Inferior parietal cortex (tissue), 1 donor: ENCODE results near the gene KAZALD1.

Experiments
- DNase-seq: peaks from one replicate; pipeline ENCODE4 v3.0.0-alpha.2; 2016; ENCODE audit errors: extremely low spot score

Gene KAZALD1

DNA sequence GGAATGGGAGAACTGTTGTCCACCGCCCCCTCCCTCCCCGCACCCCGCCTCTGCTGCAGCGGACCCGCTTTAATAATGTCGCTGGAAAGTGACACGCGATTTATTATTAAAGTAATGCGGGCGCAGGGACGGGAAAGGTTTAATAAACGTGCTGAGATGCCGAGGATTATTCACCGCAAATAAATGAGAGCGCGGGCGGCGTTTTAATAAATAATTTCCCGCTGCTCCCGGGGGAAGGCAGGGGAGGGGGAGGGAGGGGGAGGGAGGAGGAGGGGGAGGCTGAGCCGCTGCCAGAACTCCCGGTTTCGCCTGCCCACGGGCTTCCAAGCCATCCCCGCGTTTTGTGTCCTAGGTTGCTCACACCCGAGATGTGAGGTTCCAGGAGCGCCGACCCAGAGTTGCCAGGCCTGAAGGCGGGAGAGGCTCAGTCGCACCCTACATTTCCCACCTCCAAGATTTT lies 5.1 kb downstream of the KAZALD1 start:
- no peak for DNase-seq

DNA sequence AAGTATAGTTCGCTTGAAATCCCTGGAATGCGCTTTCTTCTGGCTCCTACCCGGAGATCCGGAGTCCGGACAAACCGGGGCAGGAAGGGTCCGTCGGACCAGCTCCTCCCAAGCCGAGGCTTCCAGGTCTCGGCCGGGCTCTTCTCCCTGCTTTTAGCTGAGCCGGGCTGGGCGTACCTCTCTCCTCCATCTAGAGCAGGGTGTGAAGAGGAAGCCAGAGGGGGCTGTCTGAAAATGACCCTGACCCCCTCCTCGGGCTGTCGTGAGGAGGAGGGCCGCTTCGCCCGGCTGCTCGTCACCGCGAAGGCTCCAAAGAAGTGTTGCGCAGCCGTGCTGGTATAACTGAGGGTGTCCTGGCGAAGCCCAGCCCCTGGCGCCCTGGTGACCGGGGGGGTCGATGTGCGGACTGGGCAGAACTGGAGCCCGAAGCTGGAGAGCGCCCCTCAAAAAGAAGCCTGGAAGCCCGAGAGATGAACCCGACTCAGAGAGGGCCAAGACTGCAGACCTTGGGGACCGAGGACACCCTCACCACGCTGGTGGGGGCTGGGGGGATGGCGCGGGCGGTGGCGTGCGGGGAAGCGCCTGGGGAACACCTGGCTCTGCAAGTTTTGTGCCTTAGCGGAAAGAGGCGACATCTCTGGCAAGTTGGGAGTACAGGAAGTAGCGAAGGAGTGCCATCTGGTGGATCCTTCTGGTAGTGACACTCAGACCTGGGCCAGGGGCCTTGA lies 5.7 kb downstream of the KAZALD1 start:
- peak; percentile 90 for DNase-seq

DNA sequence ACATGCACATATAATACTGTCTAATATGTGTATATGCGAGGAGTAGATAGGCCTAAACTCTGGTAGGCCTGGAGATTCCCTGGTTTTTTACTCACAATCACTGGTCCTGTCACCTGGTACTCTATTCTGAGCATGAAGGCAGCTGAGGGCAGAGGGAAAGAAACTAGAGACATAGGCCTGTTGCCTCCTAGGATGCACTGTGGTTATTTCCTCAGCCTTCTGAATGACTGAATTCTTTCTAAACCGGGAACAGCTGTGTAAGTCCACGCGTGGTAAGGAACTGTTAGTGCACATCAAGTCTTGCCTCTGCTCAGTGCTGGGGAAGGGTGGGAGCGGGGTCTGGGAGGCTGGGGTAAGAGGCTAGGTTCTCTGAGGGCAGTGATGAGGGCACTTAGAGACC lies 7.7 kb downstream of the KAZALD1 start:
- DNase-seq, result no peak

DNA sequence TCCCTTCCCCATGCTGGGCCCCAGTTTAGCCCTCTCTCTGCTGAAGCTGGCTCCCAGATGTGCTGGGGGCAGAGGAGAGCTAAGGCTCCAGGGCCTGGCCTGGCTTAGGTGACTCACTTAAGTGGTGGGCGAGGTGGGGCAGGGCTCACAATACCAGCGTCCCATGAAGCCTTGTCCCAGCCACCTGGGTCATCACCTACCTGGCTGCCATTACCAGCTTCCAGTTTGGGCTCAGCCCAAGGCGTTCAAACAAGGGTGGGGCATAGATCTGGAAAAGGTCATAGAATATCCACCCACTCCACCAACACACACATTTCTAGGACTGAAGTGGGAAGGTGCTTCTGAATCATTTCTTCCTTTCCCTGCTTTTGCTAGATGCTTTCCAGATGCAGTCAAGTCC lies 8.3 kb downstream of the KAZALD1 start:
- no peak for DNase-seq

DNA sequence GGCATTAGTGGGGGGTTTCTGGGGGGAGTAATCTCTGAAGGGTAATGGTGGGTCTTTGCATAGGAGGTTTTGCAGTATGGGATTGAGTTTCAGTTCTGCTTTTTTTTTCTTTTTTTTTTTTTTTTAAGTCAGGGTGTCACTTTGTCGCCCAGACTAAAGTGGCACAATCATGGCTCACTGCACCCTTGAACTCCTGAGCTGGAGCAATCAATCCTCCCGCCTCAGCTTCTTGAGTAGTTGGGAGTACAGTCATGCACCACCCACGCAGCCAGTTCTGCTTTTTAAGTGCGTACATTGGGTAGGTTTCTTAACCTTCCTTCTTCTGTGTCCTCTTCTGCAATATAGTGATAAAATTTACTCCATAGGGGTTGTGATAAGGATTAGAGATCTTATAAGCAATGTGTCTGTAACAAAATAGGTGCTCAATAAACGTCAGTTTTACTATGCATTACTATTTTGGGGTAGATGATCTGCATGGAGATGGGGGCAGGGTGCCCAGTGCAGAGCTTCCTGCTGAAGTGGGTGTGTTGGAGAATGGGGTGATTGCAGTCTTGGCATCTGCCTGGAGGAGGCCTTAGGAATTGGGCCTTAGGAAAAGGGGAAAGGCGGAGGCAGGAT lies 9.6 kb downstream of the KAZALD1 start:
- no peak for DNase-seq

DNA sequence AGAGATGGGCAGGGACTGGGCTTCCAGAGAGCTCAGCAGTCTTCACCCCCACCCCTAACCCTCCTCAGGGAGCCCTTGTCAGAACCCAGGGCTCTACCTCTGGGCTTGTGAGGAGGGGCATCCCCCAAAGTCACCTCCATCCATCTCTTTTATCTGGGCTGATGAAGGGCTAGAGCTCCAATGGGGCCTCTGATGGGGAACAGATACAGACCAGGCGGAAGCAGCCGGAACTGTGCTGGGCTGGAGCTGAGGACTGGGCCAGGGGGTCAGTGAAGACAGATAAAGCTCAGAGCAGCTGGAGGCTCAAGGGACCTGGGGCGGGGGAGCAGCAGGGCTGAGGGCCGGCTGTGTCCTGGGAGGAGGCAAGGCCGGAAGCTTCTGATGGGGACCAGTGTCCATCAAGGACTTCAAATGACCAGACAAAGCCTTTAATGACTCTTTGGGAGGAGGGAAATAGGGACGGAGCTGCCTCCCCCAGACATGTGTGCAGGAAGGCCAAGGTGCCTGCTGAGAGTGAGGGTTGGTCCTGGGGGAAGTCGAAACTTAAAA lies 10.2 kb downstream of the KAZALD1 start:
- no peak for DNase-seq

DNA sequence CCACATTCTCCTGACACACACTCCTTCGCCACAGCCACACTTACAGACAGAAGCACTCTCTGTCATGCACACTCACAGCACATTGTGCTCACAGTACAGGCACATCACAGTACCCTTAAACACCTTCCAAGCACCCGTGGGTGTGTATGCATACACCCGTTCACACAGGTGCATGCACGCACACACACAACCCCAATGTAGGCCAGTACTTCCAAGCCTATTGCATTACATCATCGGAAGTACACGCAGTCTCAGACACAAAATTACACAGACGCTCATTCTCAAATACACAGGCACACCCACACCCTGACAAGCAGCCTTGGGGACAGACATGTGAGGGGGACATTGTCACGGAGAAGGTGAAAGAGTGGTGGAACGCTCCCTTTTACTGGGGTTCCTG lies 11.1 kb downstream of the KAZALD1 start:
- no peak for DNase-seq

DNA sequence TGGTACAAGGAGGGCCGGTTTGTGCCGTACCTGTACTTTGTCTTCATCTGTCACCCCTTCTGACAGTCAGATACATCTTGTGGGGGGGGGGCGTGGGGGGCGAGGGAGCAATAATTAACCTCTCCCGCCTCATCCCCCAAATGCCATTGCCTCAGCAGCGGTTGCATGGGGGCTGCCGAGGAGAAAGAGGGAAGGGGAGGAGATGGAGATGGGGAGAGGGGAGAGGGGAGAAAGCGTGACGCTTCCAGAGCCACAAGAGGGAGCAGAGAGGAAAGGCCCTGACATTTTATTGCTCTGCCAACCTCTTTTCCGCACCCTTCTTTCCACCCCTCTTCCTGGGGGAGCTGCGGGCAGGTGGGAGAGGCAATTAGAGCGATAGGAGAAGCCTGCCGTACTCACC lies 11.8 kb downstream of the KAZALD1 start:
- DNase-seq, result no peak

DNA sequence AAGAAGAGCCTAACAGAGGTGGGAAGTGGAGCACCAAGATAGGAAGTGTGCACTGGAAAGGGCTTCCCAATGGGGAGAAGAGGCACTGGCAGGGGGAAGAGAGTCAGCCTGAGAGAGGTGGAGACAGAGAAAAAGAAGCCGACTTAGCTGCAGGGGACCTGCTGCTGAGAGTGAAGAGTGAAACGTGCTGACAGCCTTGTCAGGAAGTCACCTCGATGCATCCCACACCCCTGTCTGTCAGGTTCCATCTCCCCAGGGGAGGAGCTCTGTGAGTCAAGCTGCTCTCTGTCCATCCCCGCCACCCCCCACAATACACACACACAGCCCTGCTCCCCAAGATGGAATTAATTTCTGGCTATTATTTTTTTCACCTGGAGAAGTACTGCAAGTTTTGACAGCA lies 14.0 kb downstream of the KAZALD1 start:
- DNase-seq, result no peak

DNA sequence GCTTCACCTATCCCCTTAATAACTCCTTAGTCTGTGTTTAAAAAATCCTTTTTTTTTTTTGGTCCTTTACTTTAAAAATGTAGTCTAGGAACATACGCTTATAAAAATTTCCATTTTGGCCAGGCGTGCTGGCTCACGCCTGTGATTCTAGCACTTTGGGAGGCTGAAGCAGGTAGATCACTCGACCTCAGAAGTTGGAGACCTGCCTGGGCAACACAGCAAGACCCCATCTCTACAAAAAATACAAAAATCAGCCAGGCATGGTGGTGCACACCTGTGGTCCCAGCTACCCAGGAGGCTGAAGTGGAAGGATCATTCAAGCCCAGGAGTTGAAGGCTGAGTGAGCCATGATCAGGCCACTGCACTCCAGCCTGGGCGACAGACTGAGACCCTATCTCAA lies 14.8 kb downstream of the KAZALD1 start:
- DNase-seq, result no peak

DNA sequence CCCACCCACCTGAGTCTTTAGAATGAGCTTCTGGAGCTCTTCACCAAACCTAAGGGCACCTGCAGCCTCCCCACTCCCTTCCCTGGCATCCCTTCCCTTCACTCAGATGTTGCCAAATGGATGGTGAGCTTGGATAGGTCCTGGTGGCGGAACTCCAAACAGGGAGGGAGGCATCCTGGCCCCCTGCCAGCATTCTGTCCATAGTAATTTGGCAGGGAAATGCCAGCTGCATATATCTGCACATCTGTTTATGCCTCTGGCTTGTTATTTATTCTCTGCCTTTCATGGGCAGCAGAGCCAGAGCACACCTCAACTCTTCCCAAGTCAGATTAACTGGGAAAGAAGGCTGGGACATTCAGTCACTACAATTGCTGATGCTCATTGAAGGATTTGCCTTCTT lies 18.1 kb downstream of the KAZALD1 start:
- DNase-seq, result no peak

DNA sequence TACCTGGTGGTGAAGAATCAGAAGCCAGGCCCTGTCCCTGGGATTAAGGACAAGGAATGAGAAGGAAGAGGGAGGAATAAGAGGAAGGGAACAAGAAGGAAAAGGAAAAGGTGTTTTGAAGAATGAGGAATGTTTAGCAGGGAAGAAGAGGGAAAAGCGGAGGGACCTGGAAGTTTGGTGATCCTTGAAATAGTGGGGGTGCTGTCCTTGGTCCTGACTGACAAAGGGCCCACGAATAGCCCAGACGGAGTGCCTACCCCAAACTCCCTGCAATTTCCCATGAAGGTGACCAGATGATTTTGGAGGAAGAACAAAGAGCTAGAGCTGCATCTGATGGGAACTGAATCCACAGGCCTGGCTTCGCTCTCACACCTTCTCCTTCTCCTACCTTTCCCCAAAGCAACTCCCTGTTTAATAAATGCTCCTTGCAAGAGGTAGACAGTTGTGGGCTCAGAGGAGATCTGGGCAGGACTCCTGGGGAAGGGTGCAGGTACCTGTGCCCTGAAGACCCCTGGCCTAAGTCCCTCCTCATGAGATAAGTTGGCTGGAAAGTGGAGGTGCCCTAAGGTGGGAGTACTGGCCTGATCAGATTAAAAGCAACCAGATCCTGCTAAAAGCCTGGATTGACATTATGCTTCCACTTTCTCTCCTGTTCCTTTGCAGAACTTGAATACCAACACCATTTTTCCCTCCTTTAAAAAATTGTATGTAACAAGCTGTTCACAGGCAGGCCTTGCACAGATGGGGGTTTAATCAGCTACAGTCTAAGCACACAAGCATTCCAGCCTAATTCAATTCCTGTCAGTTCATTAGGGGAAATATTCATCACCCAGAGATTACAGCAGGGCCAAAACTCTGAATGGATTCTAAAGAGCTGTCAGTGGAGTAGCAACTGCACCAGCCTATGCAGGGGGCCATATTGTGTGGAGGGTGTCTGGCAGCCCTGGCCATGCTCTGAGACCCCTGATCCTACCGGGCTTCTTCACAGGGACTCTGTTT lies 19.4 kb downstream of the KAZALD1 start:
- DNase-seq, result no peak

DNA sequence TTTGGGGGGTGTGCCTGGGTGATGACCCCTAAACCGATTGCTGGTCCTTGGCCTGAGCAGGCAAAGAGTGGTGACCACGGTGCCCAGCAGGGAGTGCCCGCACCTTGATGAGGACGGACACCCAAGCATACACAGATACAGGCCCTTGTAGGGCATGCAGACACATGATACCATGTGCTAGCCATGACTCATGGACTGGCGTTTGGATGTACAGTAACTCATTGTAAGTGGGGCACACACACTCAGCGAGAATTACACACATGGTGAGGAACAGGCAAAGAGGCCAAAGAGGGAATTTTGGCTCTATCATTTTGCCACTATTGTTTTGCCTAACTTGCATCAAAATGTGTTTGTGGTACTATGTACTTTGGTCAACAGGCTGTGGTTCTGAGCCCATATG lies 24.1 kb downstream of the KAZALD1 start:
- DNase-seq, result no peak

DNA sequence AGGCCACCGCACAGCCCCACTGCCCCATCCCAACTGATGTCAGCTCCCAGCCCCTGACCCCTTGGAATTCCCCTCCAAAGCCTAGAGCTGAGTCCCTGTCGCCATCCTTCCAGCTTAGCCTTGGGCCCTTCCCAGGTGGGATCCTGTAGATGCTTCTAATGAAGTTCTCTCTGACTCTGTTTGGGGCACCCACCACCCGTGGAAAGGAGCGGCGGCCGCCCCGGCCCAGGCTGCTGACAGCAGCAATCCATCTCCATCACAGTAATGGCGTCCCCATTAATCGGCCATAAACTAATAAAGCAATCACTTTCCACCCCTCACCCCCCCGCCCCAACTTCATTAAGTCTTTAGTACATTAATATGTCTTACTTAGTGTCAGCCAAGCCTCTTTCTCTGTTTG lies 25.6 kb downstream of the KAZALD1 start:
- no peak for DNase-seq

DNA sequence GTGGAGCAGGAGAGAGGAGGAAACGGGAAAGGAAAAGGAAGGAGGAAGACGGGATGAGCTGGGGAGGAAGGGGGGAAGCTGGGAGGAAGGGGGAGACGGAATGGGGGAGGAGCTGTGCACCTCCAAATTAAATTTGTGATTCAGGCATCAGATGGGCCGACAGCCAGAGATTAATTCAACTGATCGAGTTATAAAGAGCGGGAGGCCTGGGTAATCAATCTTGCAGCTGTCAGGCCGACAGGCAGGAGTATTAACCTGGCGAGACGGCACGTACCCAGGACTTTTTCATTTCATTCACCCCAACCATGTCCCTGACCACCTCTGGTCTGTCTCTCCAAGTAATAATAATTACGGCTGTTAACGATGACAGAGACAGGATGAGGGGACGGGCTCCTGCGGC lies 26.2 kb downstream of the KAZALD1 start:
- DNase-seq, result no peak

DNA sequence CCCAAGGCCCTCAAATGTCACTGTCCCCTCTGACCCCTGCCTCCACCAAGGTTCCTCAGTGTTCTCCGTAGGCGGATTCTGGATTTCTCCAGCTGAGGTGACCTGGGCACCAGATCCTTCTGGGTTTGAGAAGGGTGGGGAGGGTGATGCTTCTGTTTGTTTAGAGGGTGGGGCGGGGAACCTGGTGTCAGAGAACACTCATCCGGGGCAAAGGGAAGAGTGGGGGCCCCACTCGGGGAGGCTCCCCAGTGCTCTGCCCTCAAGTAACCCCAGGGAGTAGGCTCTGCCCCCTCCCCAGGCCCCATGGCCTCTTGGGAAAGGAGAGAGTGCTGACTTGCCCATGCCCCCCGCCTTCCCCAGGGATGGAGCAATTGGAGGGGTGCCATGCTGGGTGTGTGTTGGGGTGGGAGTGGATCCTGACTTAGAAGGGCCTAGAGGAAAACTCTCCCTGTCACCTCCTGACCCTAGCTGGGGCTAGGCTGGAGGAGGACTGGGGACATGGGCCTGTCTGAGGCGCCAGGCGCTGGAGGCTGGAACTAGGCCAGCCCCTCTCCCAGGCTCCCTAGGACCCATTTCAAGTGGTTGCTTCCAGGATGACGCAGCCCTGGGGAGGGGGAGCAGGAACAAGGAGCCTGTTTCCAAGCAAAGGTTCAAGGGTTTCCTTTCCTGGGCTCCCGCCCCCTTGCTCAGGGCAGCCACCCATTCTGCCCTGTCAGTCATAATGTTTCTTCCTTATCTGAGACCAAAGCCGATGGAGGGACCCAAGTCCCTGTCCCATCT lies 27.9 kb downstream of the KAZALD1 start:
- no peak for DNase-seq

DNA sequence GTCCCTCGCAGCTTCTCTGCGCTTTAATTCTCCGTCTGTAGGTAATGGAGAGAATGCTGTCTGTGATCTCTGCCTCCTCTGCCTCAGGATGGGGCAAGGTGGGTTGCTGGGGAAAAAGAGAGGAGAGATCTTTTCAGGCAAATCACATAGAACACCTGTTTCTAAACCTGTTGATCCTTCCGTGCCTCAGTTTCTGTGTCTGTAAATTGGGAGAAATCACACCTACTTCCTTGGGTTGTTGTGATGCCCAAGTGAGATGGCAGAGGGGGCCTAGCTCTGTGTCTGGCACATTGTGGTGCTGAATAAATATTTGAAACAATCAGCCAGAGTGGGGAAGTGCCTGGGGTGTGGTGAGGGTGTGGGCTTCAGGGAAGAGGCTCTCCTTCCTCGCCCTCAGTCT lies 28.8 kb downstream of the KAZALD1 start:
- DNase-seq, result no peak

DNA sequence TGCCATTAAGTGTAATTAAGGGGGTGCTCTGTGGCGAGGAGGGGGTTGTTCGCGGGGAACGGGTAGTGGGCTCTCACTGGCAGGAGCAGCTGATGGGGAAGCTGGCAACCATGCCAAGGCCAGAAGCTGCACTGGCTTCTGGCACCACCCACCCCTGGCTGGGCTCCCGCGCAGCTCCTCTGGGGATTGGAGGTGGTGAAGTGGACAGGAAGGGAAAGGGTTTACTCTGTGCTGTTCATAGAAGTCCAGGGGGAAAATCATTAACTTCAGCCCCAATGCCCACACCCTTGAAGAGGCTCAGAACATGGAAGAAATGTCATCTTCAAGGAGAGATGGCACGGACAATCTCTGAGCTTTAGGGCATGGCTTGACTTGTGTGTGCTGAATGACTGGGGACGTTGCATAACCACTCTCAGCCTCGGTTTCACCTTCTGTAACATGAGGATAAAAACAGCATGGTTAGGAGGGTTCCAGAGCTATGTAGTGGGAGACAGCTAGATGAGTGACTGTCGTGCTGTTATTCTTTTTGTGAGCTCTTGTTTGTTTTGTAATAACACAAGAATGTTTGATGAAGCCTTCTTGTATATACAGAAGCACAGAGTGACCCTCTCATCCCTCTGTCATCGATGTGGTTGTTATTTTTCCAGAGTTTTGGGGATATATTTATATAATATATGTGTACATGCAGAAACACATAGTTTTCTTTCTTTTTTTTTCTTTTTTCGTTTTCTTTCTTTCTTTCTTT lies 29.9 kb downstream of the KAZALD1 start:
- no peak for DNase-seq

DNA sequence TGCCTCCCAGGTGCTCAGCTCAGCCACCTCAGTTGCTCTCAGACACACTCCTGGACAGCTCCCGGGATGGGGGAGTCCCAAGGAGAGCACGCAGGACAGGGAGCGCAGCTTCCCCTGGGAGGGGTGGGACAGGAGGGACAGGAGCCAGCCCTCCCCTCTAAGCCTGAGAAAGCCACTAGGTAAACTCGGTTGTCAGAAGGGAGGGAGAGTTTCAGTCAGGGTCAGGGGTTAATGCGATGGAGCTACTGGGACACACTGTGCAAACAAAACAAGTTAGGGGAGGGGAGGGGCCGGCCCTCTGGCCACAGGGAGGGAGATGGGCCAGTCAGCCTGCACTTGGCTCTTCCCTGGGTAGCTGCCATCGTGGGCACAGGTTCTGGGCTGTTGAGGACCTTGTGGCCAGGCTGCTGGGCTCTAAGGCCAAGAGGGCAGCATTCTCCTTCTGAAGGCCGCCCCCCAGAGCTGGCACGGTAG lies 31.1 kb downstream of the KAZALD1 start:
- no peak for DNase-seq

DNA sequence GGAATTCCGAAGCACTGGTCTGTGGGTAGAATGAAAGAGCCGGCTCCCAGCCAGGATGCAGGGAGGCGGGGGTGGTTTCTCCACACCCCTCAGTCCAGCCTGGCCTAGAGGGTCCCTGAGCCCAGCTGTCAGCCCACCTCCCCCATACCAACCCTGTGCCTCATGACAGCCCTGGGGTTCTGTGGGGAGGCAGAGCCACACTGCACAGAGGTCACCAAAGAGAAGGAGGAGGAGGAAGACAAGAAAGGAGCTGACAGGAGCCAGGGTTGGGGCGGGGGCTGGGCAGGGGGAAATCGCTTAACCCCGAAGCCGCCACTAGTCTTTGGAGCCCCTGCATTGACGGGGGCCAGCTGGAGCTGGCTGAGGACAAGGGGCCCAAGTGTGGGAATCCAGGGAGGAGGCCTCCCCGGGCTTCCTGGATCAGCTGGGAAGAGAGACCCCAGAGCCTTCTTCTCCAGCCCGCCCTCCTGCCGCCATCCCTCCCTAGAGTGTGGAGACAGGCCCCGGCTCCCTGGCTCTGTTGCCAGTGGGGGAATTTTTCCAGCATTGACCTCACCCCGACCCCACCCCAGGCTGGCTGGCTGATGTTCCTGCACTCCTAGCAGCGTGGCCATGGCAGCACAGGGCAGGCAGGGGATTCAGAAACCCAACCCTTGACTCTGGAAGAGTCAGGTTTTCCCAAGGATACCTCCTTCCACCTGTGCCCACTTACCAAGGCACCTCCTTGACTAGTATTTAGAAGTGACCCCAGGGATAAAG lies 32.5 kb downstream of the KAZALD1 start:
- no peak for DNase-seq
